Measurements from ENCODE around the gene FAM117A. TPM values are rescaled to one million over a fixed set of nuclear protein-coding genes. Genes with fewer than 3 reads are reported as not detected.

Gene FAM117A
- total and polyA plus RNA-seq, 10 of the 15 experiments (the other 5 are each of a cell fraction or from before 2014, with no cell fraction given): 2.1 to 29.6 (median 20.0) TPM

DNA sequence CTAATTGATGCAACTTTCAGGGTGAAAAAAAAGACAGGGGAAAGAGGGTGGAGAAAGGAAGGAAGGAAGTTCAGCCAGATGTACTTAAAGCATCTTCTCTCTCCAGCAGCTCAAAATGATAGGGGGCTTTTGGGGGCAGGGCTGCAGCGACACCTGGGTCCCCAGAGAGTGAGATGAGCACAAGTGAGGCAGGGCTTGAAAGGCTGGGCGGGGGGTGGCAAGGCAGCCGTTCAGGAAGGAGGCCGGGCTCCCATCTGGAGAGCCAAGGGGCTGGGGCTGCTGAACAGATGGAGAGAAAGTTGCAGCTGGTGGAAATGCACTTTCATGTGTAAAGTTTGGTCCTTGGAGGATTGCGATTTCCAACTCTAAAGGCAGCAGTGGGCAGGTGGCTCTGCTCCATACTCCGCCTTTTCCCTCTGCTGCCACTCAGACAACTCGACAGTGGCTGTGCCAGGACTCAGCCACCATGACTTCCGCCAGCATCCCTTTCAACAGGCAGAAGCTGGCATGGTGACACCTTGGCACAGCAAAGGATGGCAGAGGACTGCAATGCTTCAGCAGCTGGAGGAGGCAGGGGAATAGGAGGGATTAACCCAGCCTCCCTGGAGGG is 63.9 kb downstream of the FAM117A start:
- Histone ChIP-seq H3K36me3 (ENCODE audit: control insufficient read depth in 2 of 2, insufficient read depth in 2 of 2, low read length in 1 of 2) (peaks cover 17 to 25% of the 10 kb centered on the region in 2 experiments), H3K9me3 (replicated peaks; ENCODE audit: control insufficient read depth, insufficient read depth, low read length) (no peaks in the 10 kb centered on the region), H3K27me3 (replicated peaks in 1 of 2; ENCODE audit: control insufficient read depth in 2 of 2, insufficient read depth in 2 of 2, low read length in 1 of 2) (no peaks in the 10 kb centered on the region), H3K4me3 (no peak overlapping the region), H3K4me2 (ENCODE audit: control insufficient read depth, insufficient read depth) (no peak overlapping the region), H3K9ac (ENCODE audit: control insufficient read depth, insufficient read depth, low read length) (no peak overlapping the region), H4K20me1 (ENCODE audit: control insufficient read depth, insufficient read depth) (no peaks in the 10 kb centered on the region), H3K79me2 (ENCODE audit: control insufficient read depth, insufficient read depth, low read length) (no peaks in the 10 kb centered on the region), H3K4me1 (ENCODE audit: control insufficient read depth, insufficient read depth, low read length) (peaks cover 16% of the 10 kb centered on the region), H2AFZ (ENCODE audit: control insufficient read depth, low read depth, low read length) (no peak overlapping the region), H3K27ac (ENCODE audit: control insufficient read depth, insufficient read depth) (no peak overlapping the region)
- no peak for TF ChIP-seq SIX5 (IDR thresholded peaks at IDR 0.05; ENCODE audit: low read depth, low read length, severe bottlenecking)
- TF ChIP-seq TARDBP (IDR thresholded peaks at IDR 0.05; ENCODE audit: borderline replicate concordance): no peak
- no peak for TF ChIP-seq IRF4 (IDR thresholded peaks at IDR 0.05; ENCODE audit: low read depth, low read length)
- TF ChIP-seq HDAC6 (IDR thresholded peaks at IDR 0.05; ENCODE audit: unreplicated experiment): no peak
- no peak for TF ChIP-seq HCFC1 (IDR thresholded peaks at IDR 0.05; ENCODE audit: low read length)
- TF ChIP-seq MTA2 (IDR thresholded peaks at IDR 0.05; ENCODE audit: low read depth): no peak
- TF ChIP-seq IKZF1 (conservative IDR thresholded peaks at IDR 0.05): no peak
- TF ChIP-seq RFX5 (IDR thresholded peaks at IDR 0.05; ENCODE audit: low read depth, low read length): no peak
- TF ChIP-seq NFXL1 (IDR thresholded peaks at IDR 0.05; ENCODE audit: borderline replicate concordance): no peak
- no peak for TF ChIP-seq CBX3 (IDR thresholded peaks at IDR 0.05; ENCODE audit: borderline replicate concordance, low read depth)
- TF ChIP-seq, protein P1, sequence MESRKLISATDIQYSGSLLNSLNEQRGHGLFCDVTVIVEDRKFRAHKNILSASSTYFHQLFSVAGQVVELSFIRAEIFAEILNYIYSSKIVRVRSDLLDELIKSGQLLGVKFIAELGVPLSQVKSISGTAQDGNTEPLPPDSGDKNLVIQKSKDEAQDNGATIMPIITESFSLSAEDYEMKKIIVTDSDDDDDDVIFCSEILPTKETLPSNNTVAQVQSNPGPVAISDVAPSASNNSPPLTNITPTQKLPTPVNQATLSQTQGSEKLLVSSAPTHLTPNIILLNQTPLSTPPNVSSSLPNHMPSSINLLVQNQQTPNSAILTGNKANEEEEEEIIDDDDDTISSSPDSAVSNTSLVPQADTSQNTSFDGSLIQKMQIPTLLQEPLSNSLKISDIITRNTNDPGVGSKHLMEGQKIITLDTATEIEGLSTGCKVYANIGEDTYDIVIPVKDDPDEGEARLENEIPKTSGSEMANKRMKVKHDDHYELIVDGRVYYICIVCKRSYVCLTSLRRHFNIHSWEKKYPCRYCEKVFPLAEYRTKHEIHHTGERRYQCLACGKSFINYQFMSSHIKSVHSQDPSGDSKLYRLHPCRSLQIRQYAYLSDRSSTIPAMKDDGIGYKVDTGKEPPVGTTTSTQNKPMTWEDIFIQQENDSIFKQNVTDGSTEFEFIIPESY (IDR thresholded peaks at IDR 0.05): no peak
- no peak for TF ChIP-seq SPI1 (IDR thresholded peaks at IDR 0.05; ENCODE audit: borderline replicate concordance, insufficient read depth, low read depth, low read length)
- TF ChIP-seq FOXM1 (IDR thresholded peaks at IDR 0.05; ENCODE audit: low read depth, low read length): no peak
- TF ChIP-seq EED (IDR thresholded peaks at IDR 0.05; ENCODE audit: low read depth): no peak
- TF ChIP-seq KDM1A (IDR thresholded peaks at IDR 0.05; ENCODE audit: borderline replicate concordance): no peak
- BruUV-seq (replicated peaks): no TSS peak
- 75% methylated on average over 8 of the region's 8 CpGs for WGBS (ENCODE audit: insufficient coverage, insufficient replicate concordance, low lambda C conversion rate, missing lambda C conversion rate)
- ChIA-PET SMC1A (ENCODE audit: uncharacterized antibody, unreplicated experiment) (interaction anchor here (0.6 to 10.0 kb wide), 7 partner anchors 9 to 387 kb away, joined by 3 to 121 read pairs (median 4); no protein-coding TSS in a partner anchor), POLR2A (interaction anchor here (1.0 kb wide), 1 partner anchor 9 kb away, joined by 3 read pairs; no protein-coding TSS in a partner anchor), RAD21 (ENCODE audit: unreplicated experiment) (interaction anchor here (0.7 to 5.7 kb wide), 3 partner anchors 8 to 130 kb away, joined by 3 to 70 read pairs (median 5); partner anchors contain the start of genes FAM117A and SLC35B1), CTCF (interaction anchor here (0.6 to 21.7 kb wide), 6 partner anchors 8 to 144 kb away, joined by 3 to 483 read pairs (median 6); partner anchors contain the start of genes NXPH3 and SLC35B1)
- ATAC-seq (no peak), DNase-seq (ENCODE audit: low read depth, low spot score) (no peak), FAIRE-seq (no peak)
- in situ Hi-C loops (cut with MboI) (loop anchor here (5.0 to 10.0 kb wide), 3 partner anchors 128 to 295 kb away; partner anchors contain the start of gene DLX3), intact Hi-C loops (cut with micrococcal nuclease; ENCODE audit: unreplicated experiment) (loop anchor here (10.0 kb wide), 2 partner anchors 85 to 295 kb away; partner anchors contain the start of gene DLX3)

All from GM12878 (cell line).